ENCODE data around the gene ATP2C2. TPM values are rescaled to one million over a fixed set of nuclear protein-coding genes. Genes with fewer than 3 reads are reported as not detected.

Gene ATP2C2
- total RNA-seq, 6 donors from 2014 or later: 36.6 to 153 (median 61.5) TPM

GRCh38 chr16:84479716-84480450 lies 111.5 kb downstream of the ATP2C2 start:
- Histone ChIP-seq H3K36me3 (peaks cover 6 to 61% (median 10%) of the 10 kb centered on the region in 4 donors), H3K4me3 (no peak overlapping the region), H3K9me3 (no peaks in the 10 kb centered on the region), H3K27ac (no peak overlapping the region), H3K27me3 (no peaks in the 10 kb centered on the region), H3K4me1 (no peaks in the 10 kb centered on the region)
- WGBS, 2 donors: 89 to 98% methylated on average over 7 to 16 of the region's 16 CpGs
- DNase-seq (peak in 1 of 2 donors; percentile 6), ATAC-seq (ENCODE audit: low FRiP score in 2 of 2) (no peak)
- TF ChIP-seq, protein P1, sequence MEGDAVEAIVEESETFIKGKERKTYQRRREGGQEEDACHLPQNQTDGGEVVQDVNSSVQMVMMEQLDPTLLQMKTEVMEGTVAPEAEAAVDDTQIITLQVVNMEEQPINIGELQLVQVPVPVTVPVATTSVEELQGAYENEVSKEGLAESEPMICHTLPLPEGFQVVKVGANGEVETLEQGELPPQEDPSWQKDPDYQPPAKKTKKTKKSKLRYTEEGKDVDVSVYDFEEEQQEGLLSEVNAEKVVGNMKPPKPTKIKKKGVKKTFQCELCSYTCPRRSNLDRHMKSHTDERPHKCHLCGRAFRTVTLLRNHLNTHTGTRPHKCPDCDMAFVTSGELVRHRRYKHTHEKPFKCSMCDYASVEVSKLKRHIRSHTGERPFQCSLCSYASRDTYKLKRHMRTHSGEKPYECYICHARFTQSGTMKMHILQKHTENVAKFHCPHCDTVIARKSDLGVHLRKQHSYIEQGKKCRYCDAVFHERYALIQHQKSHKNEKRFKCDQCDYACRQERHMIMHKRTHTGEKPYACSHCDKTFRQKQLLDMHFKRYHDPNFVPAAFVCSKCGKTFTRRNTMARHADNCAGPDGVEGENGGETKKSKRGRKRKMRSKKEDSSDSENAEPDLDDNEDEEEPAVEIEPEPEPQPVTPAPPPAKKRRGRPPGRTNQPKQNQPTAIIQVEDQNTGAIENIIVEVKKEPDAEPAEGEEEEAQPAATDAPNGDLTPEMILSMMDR (IDR thresholded peaks at IDR 0.05): no peak
- TF ChIP-seq POLR2A (IDR thresholded peaks at IDR 0.05) (no peak), EP300 (IDR thresholded peaks at IDR 0.05) (no peak), POLR2AphosphoS5 (IDR thresholded peaks at IDR 0.05) (no peak)

DNA sequence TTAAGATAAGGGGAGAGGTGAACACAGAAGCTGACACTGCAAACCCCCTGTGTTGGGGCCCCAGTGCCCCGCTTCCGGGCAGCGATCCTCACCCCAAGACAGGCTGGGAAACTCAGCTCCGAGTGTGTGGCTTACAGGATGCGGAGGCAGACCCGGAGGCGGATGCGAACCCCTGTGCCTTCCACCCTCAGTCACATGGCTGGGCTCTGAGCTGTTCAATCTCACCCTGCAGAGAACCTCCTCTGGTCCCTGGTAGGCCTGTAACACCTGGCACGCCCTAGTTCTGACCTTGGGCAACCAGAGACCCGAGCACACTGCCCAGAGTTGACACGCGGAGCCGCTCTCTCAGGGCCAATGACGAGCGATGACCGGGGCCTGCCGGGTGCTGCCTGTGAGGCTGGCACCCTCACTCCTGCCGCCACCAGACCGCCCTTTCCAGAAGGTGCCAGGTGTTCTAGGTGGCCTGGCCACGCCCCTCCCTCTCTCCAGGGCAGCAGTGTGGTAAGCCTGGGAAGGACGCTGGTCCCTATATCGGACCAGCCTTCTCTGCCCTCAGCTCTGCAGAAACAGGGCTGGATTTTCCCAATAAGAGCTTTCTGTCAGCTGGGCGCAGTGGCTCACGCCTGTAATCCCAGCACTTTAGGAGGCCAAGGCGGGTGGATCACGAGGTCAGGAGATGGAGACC lies 112.9 kb downstream of the ATP2C2 start:
- Histone ChIP-seq H3K4me1 (no peaks in the 10 kb centered on the region), H3K27ac (no peak overlapping the region), H3K9me3 (no peaks in the 10 kb centered on the region), H3K36me3 (peaks cover 6 to 71% (median 14%) of the 10 kb centered on the region in 4 donors), H3K4me3 (no peak overlapping the region), H3K27me3 (no peaks in the 10 kb centered on the region)
- TF ChIP-seq EP300 (IDR thresholded peaks at IDR 0.05) (no peak), POLR2AphosphoS5 (IDR thresholded peaks at IDR 0.05) (no peak)
- TF ChIP-seq, protein P1 (IDR thresholded peaks at IDR 0.05): no peak
- DNase-seq (peak; percentile 16 to 60), ATAC-seq (ENCODE audit: low FRiP score in 2 of 2) (no peak)
- WGBS, 2 donors: 94 to 98% methylated on average over 14 to 26 of the region's 26 CpGs

DNA sequence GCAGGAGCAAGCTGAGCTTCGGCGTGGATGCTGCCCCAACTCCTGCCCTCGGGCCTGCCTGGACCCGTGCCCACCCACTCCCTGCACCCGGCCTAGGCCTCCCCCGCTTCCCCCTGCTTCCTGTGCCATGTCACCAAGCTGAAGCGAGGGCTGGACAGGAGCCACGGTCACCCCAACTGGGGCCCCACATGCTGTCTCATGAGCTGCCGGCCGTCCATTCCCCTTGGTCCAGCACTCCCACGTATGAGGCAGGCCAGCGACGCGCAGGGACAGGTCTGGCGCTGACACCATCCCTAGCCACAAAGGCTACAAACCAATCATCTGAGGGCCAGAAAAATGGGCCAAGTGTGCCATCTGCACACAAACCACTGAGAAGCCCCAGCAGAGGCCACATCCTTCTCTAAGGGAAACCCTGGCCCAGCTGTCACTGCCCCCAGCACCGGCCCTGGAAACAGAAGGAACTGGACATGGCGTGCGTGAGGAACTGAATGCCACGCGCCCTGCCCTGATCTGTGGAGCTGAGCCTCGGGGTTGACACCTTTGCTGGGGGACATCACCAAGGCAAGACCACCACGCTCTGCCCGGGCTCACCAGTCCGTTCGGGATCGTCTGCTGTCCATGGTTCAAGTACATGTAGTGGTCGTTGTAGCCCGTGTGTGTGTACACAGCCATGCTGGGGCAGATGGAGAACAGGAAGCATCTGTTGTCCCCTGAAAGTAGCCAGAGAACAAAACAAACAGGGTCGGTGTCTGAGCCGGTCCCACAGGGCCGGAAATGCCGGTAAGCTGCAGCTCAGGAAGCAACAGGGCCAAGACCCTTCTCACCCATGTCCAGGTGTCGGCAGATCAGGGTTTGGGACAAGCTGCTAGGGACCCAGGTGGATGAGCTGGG lies 113.9 kb downstream of the ATP2C2 start:
- no peak overlapping the region for H3K27ac ChIP-seq
- no peaks in the 10 kb centered on the region for H3K9me3 ChIP-seq
- H3K4me1 ChIP-seq: no peaks in the 10 kb centered on the region
- no peak for ATAC-seq (ENCODE audit: low FRiP score in 2 of 2)
- H3K36me3 ChIP-seq: peaks cover 10 to 80% (median 21%) of the 10 kb centered on the region in 4 donors
- no peaks in the 10 kb centered on the region for H3K27me3 ChIP-seq
- no peak overlapping the region for H3K4me3 ChIP-seq
- TF ChIP-seq POLR2AphosphoS5 (IDR thresholded peaks at IDR 0.05): no peak
- TF ChIP-seq, protein P1 (IDR thresholded peaks at IDR 0.05): no peak
- WGBS, 2 donors: 71 to 82% methylated on average over 17 to 33 of the region's 33 CpGs
- peak; percentile 18 to 54 for DNase-seq

GRCh38 chr16:84482951-84483881 lies 114.9 kb downstream of the ATP2C2 start:
- ATAC-seq (ENCODE audit: low FRiP score in 2 of 2): no peak
- H3K4me1 ChIP-seq: no peaks in the 10 kb centered on the region
- no peaks in the 10 kb centered on the region for H3K27me3 ChIP-seq
- no peak overlapping the region for H3K4me3 ChIP-seq
- DNase-seq: peak; percentile 10 to 61
- 96% methylated on average over 24 to 25 of the region's 25 CpGs for WGBS, 2 donors
- no peaks in the 10 kb centered on the region for H3K9me3 ChIP-seq
- TF ChIP-seq POLR2A (IDR thresholded peaks at IDR 0.05) (no peak), POLR2AphosphoS5 (IDR thresholded peaks at IDR 0.05) (no peak), EP300 (IDR thresholded peaks at IDR 0.05) (no peak)
- TF ChIP-seq, protein P1 (IDR thresholded peaks at IDR 0.05): no peak
- H3K27ac ChIP-seq: no peak overlapping the region
- peaks cover 10 to 82% (median 25%) of the 10 kb centered on the region in 4 donors for H3K36me3 ChIP-seq
